Measurements from ENCODE around the gene SERINC1. TPM values are rescaled to one million over a fixed set of nuclear protein-coding genes. Genes with fewer than 3 reads are reported as not detected.

Gene SERINC1
- total RNA-seq, 3 donors from 2014 or later (not counting 1 experiment from before 2014, with no cell fraction given), result 124 to 131 (median 128) TPM

- H3K4me3 ChIP-seq (ENCODE audit: low read length), result no peak overlapping the region
- no peaks in the 10 kb centered on the region for H3K9me3 Mint-ChIP-seq
- H3K4me3 Mint-ChIP-seq, result no peak overlapping the region
- H3K27ac Mint-ChIP-seq, result no peak overlapping the region
- H3K4me1 Mint-ChIP-seq, result peaks cover under 1 to 5% of the 10 kb centered on the region in 2 donors
- no peaks in the 10 kb centered on the region for H3K4me1 ChIP-seq (ENCODE audit: control insufficient read depth, insufficient read depth, low read length)
- no peak overlapping the region for H3K27ac ChIP-seq (ENCODE audit: low read length)
- ATAC-seq, result no peak
- H3K27me3 ChIP-seq (ENCODE audit: control insufficient read depth, insufficient read depth, low read length), result no peaks in the 10 kb centered on the region
- H3K36me3 Mint-ChIP-seq, result peaks cover 13% of the 10 kb centered on the region
- no peak for DNase-seq
- no peaks in the 10 kb centered on the region for H3K27me3 Mint-ChIP-seq (ENCODE audit: low read depth in 2 of 2)
- no peak for TF ChIP-seq CTCF (IDR thresholded peaks at IDR 0.05)
- WGBS (ENCODE audit: insufficient coverage), result 100% methylated on average over 4 of the region's 4 CpGs
- H3K36me3 ChIP-seq (ENCODE audit: control insufficient read depth, insufficient read depth, low read length), result peaks cover 26% of the 10 kb centered on the region
- H3K9me3 ChIP-seq (ENCODE audit: control insufficient read depth, insufficient read depth, low read length), result no peaks in the 10 kb centered on the region
- intact Hi-C loops (cut with micrococcal nuclease), result no loop called here
Observed at GRCh38 chr6:122431780-122432179, 39.8 kb downstream of the SERINC1 start.

- ATAC-seq (no peak), DNase-seq (no peak)
- H3K4me1 ChIP-seq (ENCODE audit: control insufficient read depth, insufficient read depth, low read length), result no peaks in the 10 kb centered on the region
- H3K27me3 Mint-ChIP-seq (ENCODE audit: low read depth in 2 of 2), result no peaks in the 10 kb centered on the region
- H3K9me3 ChIP-seq (ENCODE audit: control insufficient read depth, insufficient read depth, low read length), result no peaks in the 10 kb centered on the region
- peaks cover 19% of the 10 kb centered on the region for H3K36me3 Mint-ChIP-seq
- H3K27ac ChIP-seq (ENCODE audit: low read length), result no peak overlapping the region
- no peak overlapping the region for H3K4me3 ChIP-seq (ENCODE audit: low read length)
- H3K9me3 Mint-ChIP-seq, result no peaks in the 10 kb centered on the region
- H3K4me3 Mint-ChIP-seq, result no peak overlapping the region
- intact Hi-C loops (cut with micrococcal nuclease), result no loop called here
- H3K27ac Mint-ChIP-seq, result no peak overlapping the region
- H3K27me3 ChIP-seq (ENCODE audit: control insufficient read depth, insufficient read depth, low read length), result no peaks in the 10 kb centered on the region
- no peak for TF ChIP-seq CTCF (IDR thresholded peaks at IDR 0.05)
- H3K36me3 ChIP-seq (ENCODE audit: control insufficient read depth, insufficient read depth, low read length), result peaks cover 31% of the 10 kb centered on the region
- H3K4me1 Mint-ChIP-seq, result no peaks in the 10 kb centered on the region
Observed at GRCh38 chr6:122429323-122429722, 42.3 kb downstream of the SERINC1 start.

- Histone ChIP-seq H3K4me1 (ENCODE audit: control insufficient read depth, insufficient read depth, low read length) (no peaks in the 10 kb centered on the region), H3K27ac (ENCODE audit: low read length) (no peak overlapping the region), H3K36me3 (ENCODE audit: control insufficient read depth, insufficient read depth, low read length) (peaks cover 35% of the 10 kb centered on the region), H3K9me3 (ENCODE audit: control insufficient read depth, insufficient read depth, low read length) (no peaks in the 10 kb centered on the region), H3K27me3 (ENCODE audit: control insufficient read depth, insufficient read depth, low read length) (no peaks in the 10 kb centered on the region), H3K4me3 (ENCODE audit: low read length) (no peak overlapping the region)
- intact Hi-C loops (cut with micrococcal nuclease), result no loop called here
- 100% methylated on average over 1 of the region's 1 CpG for WGBS (ENCODE audit: insufficient coverage)
- Mint-ChIP-seq H3K9me3 (no peaks in the 10 kb centered on the region), H3K4me1 (no peaks in the 10 kb centered on the region), H3K27ac (no peak overlapping the region), H3K36me3 (peaks cover 24% of the 10 kb centered on the region), H3K27me3 (ENCODE audit: low read depth in 2 of 2) (no peaks in the 10 kb centered on the region), H3K4me3 (no peak overlapping the region)
- no peak for DNase-seq
- no peak for TF ChIP-seq CTCF (IDR thresholded peaks at IDR 0.05)
- no peak for ATAC-seq
Observed at GRCh38 chr6:122428781-122429180, 42.8 kb downstream of the SERINC1 start.

- no peak overlapping the region for H3K27ac Mint-ChIP-seq
Observed at GRCh38 chr6:122426597-122426996, 45.0 kb downstream of the SERINC1 start.

More at GRCh38 chr6:122426597-122426996, 45.0 kb downstream of the SERINC1 start:
- no peaks in the 10 kb centered on the region for H3K4me1 ChIP-seq (ENCODE audit: control insufficient read depth, insufficient read depth, low read length)
- ATAC-seq, result no peak
- H3K36me3 ChIP-seq (ENCODE audit: control insufficient read depth, insufficient read depth, low read length), result peaks cover 43% of the 10 kb centered on the region
- TF ChIP-seq CTCF (IDR thresholded peaks at IDR 0.05), result no peak
- Mint-ChIP-seq H3K27me3 (ENCODE audit: low read depth in 2 of 2) (no peaks in the 10 kb centered on the region), H3K4me3 (no peak overlapping the region), H3K9me3 (no peaks in the 10 kb centered on the region), H3K4me1 (no peaks in the 10 kb centered on the region), H3K36me3 (peaks cover 18% of the 10 kb centered on the region)
- 80% methylated on average over 3 of the region's 3 CpGs for WGBS (ENCODE audit: insufficient coverage)
- H3K27me3 ChIP-seq (ENCODE audit: control insufficient read depth, insufficient read depth, low read length), result no peaks in the 10 kb centered on the region
- H3K27ac ChIP-seq (ENCODE audit: low read length), result no peak overlapping the region
- H3K9me3 ChIP-seq (ENCODE audit: control insufficient read depth, insufficient read depth, low read length), result no peaks in the 10 kb centered on the region
- no peak for DNase-seq
- intact Hi-C loops (cut with micrococcal nuclease), result no loop called here
- H3K4me3 ChIP-seq (ENCODE audit: low read length), result no peak overlapping the region

Data from natural killer cell (primary cell).